Neuron (in vitro differentiated cells): ENCODE data around the gene CNTN5.

Source experiments
- H2AFZ ChIP-seq: one replicate; pipeline ENCODE4 v1.6.1; 2013; ENCODE audit warnings: low read depth, mild to moderate bottlenecking, inconsistent platforms, low read length, moderate library complexity
- H3K27me3 ChIP-seq: one replicate; pipeline ENCODE4 v1.6.1; 2013; ENCODE audit warnings: low read length; ENCODE audit not compliant: insufficient read depth
- H3K36me3 ChIP-seq: one replicate; pipeline ENCODE4 v1.6.1; 2013; ENCODE audit warnings: low read length; ENCODE audit not compliant: insufficient read depth
- H3K4me1 ChIP-seq: one replicate; pipeline ENCODE4 v1.6.1; 2013; ENCODE audit warnings: low read length; ENCODE audit not compliant: insufficient read depth
- H3K4me3 ChIP-seq: 2 replicates; pipeline ENCODE4 v1.5.1; 2013; ENCODE audit warnings: mild to moderate bottlenecking, low read length, moderate library complexity
- H3K9me3 ChIP-seq: one replicate; pipeline ENCODE4 v1.6.1; 2013; ENCODE audit warnings: low read length

CNTN5 gene

DNA sequence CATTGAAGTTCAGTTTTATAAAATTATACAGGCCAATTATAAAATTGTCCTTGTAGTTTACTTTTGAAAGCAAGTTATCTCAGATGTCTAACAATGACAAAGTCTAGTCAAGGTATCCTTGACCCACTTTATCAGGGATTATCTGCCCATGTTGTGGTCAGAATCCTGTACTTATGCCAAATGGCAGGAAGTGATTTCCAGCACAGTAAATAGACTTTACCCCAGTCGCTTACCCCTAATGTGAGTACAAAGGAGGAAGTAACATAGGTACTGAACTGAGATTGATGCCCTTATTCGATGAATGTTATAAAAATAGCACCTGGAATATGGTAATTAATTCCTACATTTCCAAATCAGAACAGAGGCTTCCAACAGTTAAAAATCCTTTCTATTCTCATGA, 355.7 kb downstream of the CNTN5 start:
- Histone ChIP-seq H3K36me3 (no peaks in the 10 kb centered on the region), H3K27me3 (no peaks in the 10 kb centered on the region), H3K4me3 (no peak overlapping the region), H2AFZ (no peak overlapping the region), H3K4me1 (no peaks in the 10 kb centered on the region), H3K9me3 (no peaks in the 10 kb centered on the region)

DNA sequence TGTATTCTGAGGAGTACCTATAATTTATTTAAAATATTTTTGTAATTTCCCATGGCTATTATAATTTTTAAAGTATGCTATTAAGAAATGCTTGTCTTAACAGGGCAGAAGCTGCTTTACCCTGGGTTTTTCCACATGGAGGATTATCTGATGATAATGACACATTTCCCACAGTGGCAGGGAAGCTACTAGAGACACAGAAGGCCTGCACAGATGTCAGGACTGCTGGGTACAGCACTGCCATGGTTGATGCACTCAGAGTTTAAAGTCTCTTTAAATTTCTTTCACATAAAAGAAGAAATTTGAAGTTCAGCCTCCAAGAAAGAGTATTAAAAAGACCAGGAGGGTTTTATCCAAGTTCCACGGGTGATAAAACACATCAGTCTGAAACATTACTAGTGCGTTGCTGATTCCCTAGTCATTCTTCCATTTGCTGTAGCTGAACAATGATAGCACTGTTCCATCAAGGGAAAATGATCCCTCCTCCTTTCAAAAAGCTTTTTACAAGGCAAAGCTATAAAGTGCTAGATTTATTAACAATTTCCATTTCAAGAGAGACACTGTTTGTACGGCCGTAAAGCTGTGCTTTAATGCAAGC, 363.0 kb downstream of the CNTN5 start:
- Histone ChIP-seq H3K36me3 (no peaks in the 10 kb centered on the region), H2AFZ (no peak overlapping the region), H3K4me3 (no peak overlapping the region), H3K4me1 (no peaks in the 10 kb centered on the region), H3K27me3 (no peaks in the 10 kb centered on the region), H3K9me3 (no peaks in the 10 kb centered on the region)

DNA sequence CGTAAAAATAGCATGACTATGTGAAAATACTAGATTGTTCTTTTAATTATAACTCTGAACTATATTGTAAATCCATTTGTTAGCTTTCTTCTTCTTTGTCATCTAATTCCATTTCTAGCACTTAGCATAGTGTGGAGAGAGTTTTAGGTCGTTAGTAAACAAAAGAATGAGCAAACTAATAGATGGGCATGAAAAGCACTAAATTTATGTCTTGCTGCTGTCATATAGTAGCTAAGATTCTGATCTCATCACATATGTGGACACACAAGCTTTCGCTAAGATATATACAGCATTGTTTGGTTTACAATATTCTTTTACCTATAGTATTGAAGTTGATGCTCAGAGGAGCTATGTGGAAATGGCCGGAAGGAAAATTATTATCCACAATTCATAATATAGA, 370.5 kb downstream of the CNTN5 start:
- Histone ChIP-seq H3K36me3 (no peaks in the 10 kb centered on the region), H3K9me3 (no peaks in the 10 kb centered on the region), H3K4me3 (no peak overlapping the region), H3K4me1 (no peaks in the 10 kb centered on the region), H2AFZ (no peak overlapping the region), H3K27me3 (no peaks in the 10 kb centered on the region)

DNA sequence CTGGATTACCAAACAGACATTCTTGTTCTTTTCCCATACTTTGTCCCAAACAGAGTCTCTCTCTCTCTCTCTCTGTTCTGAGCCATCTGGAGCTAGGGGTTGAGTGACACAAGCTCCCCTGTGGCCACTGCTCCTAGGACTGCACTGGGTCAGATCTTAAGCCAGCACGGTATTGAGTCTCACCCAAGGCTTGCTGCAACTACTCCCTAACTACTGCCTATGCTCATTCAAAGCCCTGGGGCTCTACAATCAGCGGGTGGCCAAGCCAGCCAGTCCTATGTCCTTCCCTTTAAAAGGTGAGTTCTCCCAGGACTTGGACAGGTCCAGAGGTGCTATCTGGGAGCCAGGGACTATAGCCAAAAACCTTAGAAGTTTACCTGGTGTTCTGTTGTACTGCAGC, 385.6 kb downstream of the CNTN5 start:
- Histone ChIP-seq H2AFZ (no peak overlapping the region), H3K4me3 (no peak overlapping the region), H3K9me3 (no peaks in the 10 kb centered on the region), H3K27me3 (no peaks in the 10 kb centered on the region), H3K36me3 (no peaks in the 10 kb centered on the region), H3K4me1 (no peaks in the 10 kb centered on the region)

DNA sequence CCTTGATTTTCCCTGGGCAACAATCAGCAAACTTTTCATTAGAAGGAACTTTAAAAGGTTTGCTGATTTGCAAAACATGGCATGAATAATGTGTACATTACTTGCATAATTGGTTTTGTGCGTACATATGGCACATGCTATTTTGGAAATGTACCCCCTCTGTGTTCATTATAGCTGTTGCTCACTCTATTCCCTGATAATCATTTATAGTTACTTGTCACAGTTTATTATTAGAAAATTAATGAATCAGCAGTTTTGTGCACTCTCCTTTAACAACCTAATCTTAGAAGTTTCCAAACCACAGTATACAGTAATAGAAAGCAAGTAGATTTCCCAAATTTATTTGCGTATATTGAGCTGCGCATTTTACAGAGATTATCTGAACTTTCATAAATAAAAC, 389.9 kb downstream of the CNTN5 start:
- H3K9me3 ChIP-seq = no peaks in the 10 kb centered on the region
- no peaks in the 10 kb centered on the region for H3K4me1 ChIP-seq
- H3K27me3 ChIP-seq = no peaks in the 10 kb centered on the region
- no peak overlapping the region for H2AFZ ChIP-seq
- no peaks in the 10 kb centered on the region for H3K36me3 ChIP-seq
- no peak overlapping the region for H3K4me3 ChIP-seq

DNA sequence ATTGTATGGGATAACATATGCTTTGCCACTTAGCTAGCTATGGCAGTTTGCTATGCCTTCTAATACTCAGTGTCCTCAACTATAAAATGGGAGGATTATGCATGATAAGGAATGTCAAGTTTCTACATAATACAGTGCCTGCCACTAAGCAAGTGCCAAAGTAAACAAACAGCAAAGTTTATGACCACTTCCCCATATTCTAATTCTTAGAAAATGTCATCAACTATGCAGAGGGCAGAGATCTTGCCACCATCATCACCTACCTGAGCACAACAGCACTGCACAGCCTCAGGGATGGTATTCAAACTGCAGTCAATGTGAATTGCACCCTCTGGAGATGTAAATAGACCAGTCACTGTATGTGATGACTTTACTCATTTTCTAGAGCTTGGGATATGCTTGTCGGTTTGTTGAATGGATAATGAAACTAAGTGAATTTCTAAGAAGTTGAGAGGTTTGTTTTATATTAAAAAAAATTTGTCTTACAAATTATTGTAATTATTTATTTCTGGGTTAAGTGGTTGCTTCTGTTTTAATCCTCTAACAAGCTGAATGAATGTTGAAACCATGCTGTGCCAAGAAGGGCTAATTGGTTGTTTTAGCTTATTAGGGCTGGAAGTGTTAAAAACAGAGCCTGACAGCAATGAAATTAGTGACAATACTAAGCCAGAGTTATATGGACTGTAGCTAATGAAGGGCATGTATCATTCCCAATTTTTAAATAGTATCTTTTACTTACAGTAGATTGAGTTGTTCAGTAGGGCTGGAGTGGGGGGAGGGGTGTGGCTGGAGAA, 398.4 kb downstream of the CNTN5 start:
- Histone ChIP-seq H3K4me3 (no peak overlapping the region), H3K36me3 (no peaks in the 10 kb centered on the region), H2AFZ (no peak overlapping the region), H3K27me3 (no peaks in the 10 kb centered on the region), H3K4me1 (no peaks in the 10 kb centered on the region), H3K9me3 (no peaks in the 10 kb centered on the region)

DNA sequence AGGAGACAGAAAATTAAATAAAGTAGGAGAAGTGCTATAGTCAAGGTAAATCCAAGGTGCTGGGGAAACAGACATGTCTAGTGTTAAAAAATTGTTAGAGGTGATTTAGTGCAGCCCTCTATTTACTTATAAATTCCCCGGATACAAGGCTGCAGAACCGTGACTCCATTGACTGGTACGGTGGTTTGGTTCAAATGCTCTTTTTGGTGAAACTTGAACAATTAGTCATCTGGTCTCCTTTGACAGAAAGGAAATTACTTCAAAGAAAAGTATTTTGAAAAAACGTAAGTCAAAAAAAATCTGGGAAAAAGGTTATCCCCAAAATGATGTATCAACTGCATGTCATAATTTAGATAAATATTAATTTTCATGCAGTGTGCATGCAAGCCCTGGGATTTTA, 399.2 kb downstream of the CNTN5 start:
- Histone ChIP-seq H3K4me3 (no peak overlapping the region), H3K27me3 (no peaks in the 10 kb centered on the region), H2AFZ (no peak overlapping the region), H3K36me3 (no peaks in the 10 kb centered on the region), H3K9me3 (no peaks in the 10 kb centered on the region), H3K4me1 (no peaks in the 10 kb centered on the region)

DNA sequence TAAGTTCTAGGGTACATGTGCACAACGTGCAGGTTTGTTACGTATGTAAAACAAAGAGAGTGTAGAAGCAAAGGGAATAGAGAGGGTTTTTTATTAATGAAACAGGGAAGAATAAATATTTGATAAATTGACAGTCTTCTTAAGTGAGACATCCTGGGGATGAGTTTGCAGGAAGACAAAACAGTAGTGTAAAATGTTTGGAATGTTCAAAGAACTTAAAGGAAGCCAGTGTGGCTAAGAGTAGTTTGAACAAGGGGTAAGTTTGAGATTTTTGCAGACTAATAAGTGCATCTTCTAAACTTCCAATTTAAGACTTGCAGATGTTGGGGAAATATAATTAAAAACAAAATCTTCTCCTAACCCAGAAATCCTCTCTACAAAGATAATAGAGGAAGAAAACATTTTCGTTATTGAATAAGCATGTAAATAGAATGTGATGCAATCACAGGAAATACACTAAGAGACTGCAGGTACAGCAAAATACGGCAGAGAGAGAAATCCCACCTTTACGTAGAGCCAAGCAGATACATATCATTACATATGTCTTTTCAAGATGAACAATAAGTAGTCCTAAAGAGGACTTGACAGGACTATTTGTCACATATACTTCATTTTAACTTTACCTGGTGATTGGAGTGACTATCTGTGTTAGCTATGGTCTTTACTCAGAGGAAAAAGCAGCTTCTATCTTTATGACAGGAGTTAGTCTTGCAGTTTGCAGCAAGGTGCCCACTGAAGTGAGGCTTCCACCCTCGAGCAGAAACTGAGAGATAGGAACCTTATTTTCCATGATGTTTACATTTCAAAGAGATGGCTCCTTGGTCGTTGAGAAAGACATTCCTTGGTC, 402.1 kb downstream of the CNTN5 start:
- H3K9me3 ChIP-seq = no peaks in the 10 kb centered on the region
- no peaks in the 10 kb centered on the region for H3K4me1 ChIP-seq
- H3K27me3 ChIP-seq = no peaks in the 10 kb centered on the region
- no peak overlapping the region for H3K4me3 ChIP-seq
- H2AFZ ChIP-seq = no peak overlapping the region
- H3K36me3 ChIP-seq = no peaks in the 10 kb centered on the region

DNA sequence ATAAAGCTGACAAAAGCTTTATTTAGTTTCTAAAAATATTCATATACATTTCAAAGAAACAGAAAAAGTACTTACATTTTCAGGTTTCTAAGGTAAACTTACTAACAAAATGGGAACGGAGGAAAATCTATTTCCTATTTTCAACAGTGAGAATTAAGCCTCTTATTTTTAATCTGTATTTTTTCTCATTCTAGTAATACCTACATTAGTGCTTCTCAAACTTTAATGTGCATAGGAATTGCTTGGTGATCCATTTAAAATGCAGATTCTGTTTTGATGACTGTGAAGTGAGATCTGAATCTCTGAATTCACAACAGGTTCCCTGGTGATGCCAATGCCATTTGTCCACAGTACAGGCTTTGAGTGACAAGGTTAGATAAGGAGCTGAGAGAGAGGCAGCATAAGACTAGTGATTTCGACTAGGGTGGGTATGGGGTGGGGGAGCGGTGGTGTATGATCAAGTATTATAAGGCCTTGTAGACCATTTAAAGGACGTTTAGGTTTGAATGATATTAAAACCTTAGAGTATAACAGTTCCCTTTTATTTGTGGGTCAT, 402.8 kb downstream of the CNTN5 start:
- Histone ChIP-seq H2AFZ (no peak overlapping the region), H3K27me3 (no peaks in the 10 kb centered on the region), H3K36me3 (no peaks in the 10 kb centered on the region), H3K4me3 (no peak overlapping the region), H3K4me1 (no peaks in the 10 kb centered on the region), H3K9me3 (no peaks in the 10 kb centered on the region)

DNA sequence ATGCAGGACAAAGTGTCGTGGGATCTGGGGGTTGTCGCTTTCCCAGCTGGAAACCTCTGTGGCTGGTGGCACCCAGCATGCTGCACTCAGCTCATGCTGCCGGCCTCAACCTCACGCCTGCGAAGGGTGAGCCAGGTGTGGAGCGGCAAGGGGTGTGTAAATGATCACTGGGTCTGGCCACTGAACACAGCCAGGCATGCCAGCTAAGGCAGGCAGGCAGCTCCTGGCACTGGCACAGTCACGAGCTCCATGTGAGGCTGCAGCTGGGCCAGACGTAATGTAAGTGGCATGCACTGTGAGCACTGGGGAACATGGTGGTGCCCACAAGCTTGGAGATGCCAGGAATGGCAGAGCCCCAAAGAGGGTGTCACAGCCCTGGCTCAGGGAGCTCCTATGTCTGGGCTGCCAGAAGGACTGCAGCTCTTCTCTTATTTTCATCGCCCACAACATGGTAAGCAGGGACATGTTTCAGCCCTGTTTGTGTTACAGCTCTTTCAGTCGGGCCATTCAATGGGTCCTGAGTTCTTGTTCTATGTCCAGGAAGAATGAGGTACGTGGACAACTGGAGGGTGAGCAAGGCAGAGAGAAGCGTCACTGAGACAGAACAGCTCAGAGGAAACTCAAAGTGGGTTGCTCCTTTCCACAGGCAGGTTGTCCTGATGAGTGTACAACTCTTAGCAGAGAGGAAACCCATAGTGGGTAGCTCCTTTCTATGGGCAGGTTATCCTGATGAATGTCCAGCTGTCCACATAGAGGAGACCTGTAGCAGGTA, 403.8 kb downstream of the CNTN5 start:
- no peaks in the 10 kb centered on the region for H3K27me3 ChIP-seq
- no peak overlapping the region for H2AFZ ChIP-seq

DNA sequence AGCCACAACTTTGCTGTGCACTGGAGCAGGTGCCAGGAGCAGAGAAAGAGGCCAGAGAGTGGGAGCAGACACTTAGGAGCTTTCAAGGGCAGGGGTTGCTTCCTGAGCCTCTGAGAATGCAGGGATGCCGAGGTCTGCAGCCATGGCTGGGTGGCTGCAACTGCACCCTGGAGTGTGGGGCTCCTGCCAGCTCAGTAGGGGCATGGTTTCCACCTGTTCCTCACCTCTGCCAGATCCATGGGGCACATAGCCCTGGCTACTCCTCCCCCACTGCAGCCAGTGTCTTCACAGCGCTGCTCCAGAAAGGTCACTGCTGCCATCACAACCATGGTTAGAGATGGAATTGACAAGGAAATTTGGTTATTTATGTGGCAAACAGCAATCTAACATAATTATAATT, 404.8 kb downstream of the CNTN5 start:
- H2AFZ ChIP-seq = no peak overlapping the region
- no peaks in the 10 kb centered on the region for H3K4me1 ChIP-seq
- no peaks in the 10 kb centered on the region for H3K27me3 ChIP-seq
- no peak overlapping the region for H3K4me3 ChIP-seq
- H3K9me3 ChIP-seq = no peaks in the 10 kb centered on the region
- no peaks in the 10 kb centered on the region for H3K36me3 ChIP-seq

More for the DNA sequence above, 403.8 kb downstream of the CNTN5 start:
- Histone ChIP-seq H3K4me3 (no peak overlapping the region), H3K4me1 (no peaks in the 10 kb centered on the region), H3K9me3 (no peaks in the 10 kb centered on the region), H3K36me3 (no peaks in the 10 kb centered on the region)

DNA sequence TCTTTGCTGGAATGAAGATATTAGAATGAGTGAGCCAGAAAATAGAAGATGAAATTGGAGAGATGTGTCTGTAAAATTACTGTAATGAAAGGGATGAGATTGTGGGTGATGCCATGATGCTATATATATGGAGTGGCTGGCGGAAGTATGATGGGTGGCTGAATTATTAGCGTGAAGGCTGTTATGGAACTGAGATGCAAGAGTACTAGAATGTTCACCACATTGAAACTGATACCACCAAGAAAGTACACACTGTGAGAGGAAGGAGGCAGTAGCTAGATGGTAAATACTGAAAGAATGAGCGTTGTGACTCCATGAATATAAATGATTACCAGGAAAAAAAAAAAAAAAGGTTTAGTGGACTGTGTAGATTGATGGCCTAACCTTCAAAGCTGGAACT, 411.9 kb downstream of the CNTN5 start:
- H2AFZ ChIP-seq = no peak overlapping the region
- H3K4me1 ChIP-seq = no peaks in the 10 kb centered on the region
- H3K4me3 ChIP-seq = no peak overlapping the region
- H3K9me3 ChIP-seq = no peaks in the 10 kb centered on the region
- H3K36me3 ChIP-seq = no peaks in the 10 kb centered on the region
- H3K27me3 ChIP-seq = no peaks in the 10 kb centered on the region
